ENCODE data around the gene KLHL10. TPM values are rescaled to one million over a fixed set of nuclear protein-coding genes. Genes with fewer than 3 reads are reported as not detected.
"Not testable (repeated sequence)": the region's sequence is repeated elsewhere in the genome, so short reads cannot be mapped to it uniquely, and the experiment has no call there.

Gene KLHL10
- total RNA-seq, 4 donors from 2014 or later = 0.31 TPM; not detected in 3

- TF ChIP-seq POLR2A (IDR thresholded peaks at IDR 0.05) = no peak
- TF ChIP-seq, protein P1, sequence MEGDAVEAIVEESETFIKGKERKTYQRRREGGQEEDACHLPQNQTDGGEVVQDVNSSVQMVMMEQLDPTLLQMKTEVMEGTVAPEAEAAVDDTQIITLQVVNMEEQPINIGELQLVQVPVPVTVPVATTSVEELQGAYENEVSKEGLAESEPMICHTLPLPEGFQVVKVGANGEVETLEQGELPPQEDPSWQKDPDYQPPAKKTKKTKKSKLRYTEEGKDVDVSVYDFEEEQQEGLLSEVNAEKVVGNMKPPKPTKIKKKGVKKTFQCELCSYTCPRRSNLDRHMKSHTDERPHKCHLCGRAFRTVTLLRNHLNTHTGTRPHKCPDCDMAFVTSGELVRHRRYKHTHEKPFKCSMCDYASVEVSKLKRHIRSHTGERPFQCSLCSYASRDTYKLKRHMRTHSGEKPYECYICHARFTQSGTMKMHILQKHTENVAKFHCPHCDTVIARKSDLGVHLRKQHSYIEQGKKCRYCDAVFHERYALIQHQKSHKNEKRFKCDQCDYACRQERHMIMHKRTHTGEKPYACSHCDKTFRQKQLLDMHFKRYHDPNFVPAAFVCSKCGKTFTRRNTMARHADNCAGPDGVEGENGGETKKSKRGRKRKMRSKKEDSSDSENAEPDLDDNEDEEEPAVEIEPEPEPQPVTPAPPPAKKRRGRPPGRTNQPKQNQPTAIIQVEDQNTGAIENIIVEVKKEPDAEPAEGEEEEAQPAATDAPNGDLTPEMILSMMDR (IDR thresholded peaks at IDR 0.05 in 4 of 5, conservative IDR thresholded peaks at IDR 0.05 in 1 of 5) = no peak
- Histone ChIP-seq H3K36me3 (peaks cover 0 to 8% of the 10 kb centered on the region in 2 donors), H3K27ac (peak overlapping the region in 1 of 4 donors; percentile 4), H3K9me3 (no peaks in the 10 kb centered on the region), H3K4me3 (no peak overlapping the region), H3K4me1 (peaks cover 13 to 16% of the 10 kb centered on the region in 2 donors), H3K27me3 (no peaks in the 10 kb centered on the region)
- no peak for ATAC-seq
- no peak for DNase-seq
- in situ Hi-C loops (cut with MboI; ENCODE audit: low sequenced_read_pairs in 4 of 4) = no loop called here
- intact Hi-C loops (cut with DNase I; ENCODE audit: low total_unique reads) = no loop called here
Observed at GRCh38 chr17:41849251-41849990, 11.8 kb downstream of the KLHL10 start.

DNA sequence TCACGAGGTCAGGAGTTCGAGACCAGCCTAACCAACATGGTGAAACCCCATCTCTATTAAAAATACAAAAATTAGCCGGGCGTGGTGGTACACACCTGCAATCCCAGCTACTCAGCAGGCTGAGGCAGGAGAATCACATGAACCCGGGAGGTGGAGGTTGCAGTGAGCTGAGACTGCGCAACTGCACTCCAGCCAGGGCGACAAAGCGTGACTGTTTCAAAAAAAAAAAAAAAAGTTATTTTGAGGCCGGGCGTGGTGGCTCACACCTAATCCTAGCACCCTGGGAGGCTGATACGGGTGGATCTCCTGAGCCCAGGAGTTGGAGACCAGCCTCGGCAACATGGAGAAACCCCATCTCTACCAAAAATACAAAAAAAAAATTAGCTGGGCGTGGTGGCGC is 13.8 kb downstream of the KLHL10 start:
- H3K4me1 ChIP-seq = peaks cover 13 to 16% of the 10 kb centered on the region in 2 donors
- H3K4me3 ChIP-seq; in situ Hi-C loops (cut with MboI; ENCODE audit: low sequenced_read_pairs in 4 of 4); intact Hi-C loops (cut with DNase I; ENCODE audit: low total_unique reads); H3K27ac ChIP-seq; DNase-seq; H3K27me3 ChIP-seq; H3K9me3 ChIP-seq; ATAC-seq: not testable (repeated sequence)
- H3K36me3 ChIP-seq = peaks cover 0 to 11% of the 10 kb centered on the region in 2 donors

DNA sequence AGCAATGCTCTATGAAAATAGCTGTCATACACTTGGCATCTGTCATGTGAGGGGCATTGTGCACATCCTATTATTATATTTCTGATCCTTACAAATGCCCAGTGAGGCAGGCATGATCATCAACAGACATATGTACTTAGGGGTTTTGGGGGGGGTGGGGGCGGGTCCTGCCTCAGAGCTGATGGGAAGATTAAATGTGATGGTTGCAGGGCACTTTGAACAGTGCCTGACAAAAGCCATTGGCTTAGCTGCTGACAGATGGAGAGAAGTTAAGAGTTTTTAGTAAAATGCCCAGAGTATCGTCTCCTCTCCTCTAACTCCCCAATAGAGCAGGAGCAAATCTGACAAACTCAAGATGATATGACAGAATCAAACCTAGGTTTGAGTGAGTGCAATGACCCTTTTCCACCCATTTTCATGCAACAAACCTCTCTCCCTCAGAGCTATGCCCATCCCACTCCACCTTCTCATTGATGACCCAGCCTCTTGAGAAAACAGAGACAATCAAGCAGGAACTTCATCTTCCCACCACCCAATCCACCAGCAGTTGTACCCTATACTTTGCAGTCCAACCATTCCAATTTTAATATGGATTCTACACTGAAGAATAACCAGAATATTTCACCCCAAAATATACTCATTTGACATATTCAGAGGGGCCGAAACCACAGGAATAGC is 22.8 kb downstream of the KLHL10 start:
- TF ChIP-seq POLR2A (IDR thresholded peaks at IDR 0.05) = no peak
- TF ChIP-seq, protein P1 (IDR thresholded peaks at IDR 0.05 in 4 of 5, conservative IDR thresholded peaks at IDR 0.05 in 1 of 5) = no peak
- H3K9me3 ChIP-seq = no peaks in the 10 kb centered on the region
- DNase-seq (no peak), ATAC-seq (no peak)
- intact Hi-C loops (cut with DNase I; ENCODE audit: low total_unique reads) = no loop called here
- in situ Hi-C loops (cut with MboI; ENCODE audit: low sequenced_read_pairs in 4 of 4) = no loop called here
- H3K27ac ChIP-seq = no peak overlapping the region
- H3K4me3 ChIP-seq = no peak overlapping the region
- no peaks in the 10 kb centered on the region for H3K36me3 ChIP-seq
- H3K27me3 ChIP-seq = no peaks in the 10 kb centered on the region
- peaks cover 20 to 35% of the 10 kb centered on the region in 2 donors for H3K4me1 ChIP-seq

DNA sequence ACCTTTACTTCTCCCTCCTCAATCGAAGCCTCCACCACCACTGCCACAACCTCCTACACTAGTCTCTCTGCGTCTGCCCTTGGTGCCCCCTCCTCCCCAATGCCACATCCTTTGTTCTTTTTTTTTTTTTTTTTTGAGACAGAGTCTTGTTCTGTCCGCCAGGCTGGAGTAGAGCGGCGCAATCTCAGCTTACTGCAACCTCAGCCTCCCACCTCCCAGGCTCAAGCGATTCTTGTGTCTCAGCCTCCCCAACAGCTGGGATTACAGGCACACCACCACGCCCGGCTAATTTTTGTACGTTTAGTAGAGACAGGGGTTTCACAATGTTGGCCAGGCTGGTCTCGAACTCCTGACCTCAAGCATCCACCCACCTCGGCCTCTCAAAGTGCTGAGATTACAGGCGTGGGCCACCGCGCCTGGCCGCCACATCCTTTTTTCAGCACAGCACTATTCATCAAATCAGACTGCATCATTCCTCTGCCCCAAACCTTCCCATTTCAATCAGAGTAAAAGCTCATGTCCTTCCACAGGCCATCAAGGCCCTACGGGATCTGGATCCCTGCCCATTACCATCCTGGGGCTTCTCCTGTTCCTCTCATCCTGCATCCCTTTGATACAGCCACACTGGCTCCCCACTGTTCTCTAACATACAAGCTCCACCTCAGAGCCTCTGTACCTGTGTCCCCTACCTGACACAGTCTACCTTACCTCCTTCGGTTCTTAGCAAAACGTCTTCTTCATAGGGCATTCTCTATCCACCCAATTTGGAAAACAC is 25.6 kb downstream of the KLHL10 start:
- in situ Hi-C loops (cut with MboI; ENCODE audit: low sequenced_read_pairs in 4 of 4) = no loop called here
- H3K9me3 ChIP-seq = no peaks in the 10 kb centered on the region
- peak overlapping the region; percentile 98 to 100 (median 99) for H3K4me3 ChIP-seq
- DNase-seq (no peak), ATAC-seq (no peak)
- no peaks in the 10 kb centered on the region for H3K27me3 ChIP-seq
- intact Hi-C loops (cut with DNase I; ENCODE audit: low total_unique reads) = no loop called here
- no peak overlapping the region for H3K27ac ChIP-seq
- peaks cover 20 to 35% of the 10 kb centered on the region in 2 donors for H3K4me1 ChIP-seq
- peaks cover 0 to 13% of the 10 kb centered on the region in 2 donors for H3K36me3 ChIP-seq
- TF ChIP-seq POLR2A (IDR thresholded peaks at IDR 0.05) = no peak
- TF ChIP-seq, protein P1 (IDR thresholded peaks at IDR 0.05 in 4 of 5, conservative IDR thresholded peaks at IDR 0.05 in 1 of 5) = no peak

- in situ Hi-C loops (cut with MboI; ENCODE audit: low sequenced_read_pairs in 4 of 4) = no loop called here
- DNase-seq (no peak), ATAC-seq (no peak)
- Histone ChIP-seq H3K9me3 (no peaks in the 10 kb centered on the region), H3K4me1 (peaks cover 20 to 35% of the 10 kb centered on the region in 2 donors), H3K27ac (peak overlapping the region; percentile 92 to 97 (median 94)), H3K4me3 (peak overlapping the region; percentile 98 to 100 (median 99)), H3K27me3 (no peaks in the 10 kb centered on the region), H3K36me3 (peaks cover 0 to 23% of the 10 kb centered on the region in 2 donors)
- intact Hi-C loops (cut with DNase I; ENCODE audit: low total_unique reads) = loop anchor here (2.0 kb wide), 2 partner anchors 28 to 54 kb away; partner anchors contain the start of genes KLHL10, NT5C3B and P3H4
- TF ChIP-seq, protein P1 (IDR thresholded peaks at IDR 0.05 in 4 of 5, conservative IDR thresholded peaks at IDR 0.05 in 1 of 5) = no peak
- no peak for TF ChIP-seq POLR2A (IDR thresholded peaks at IDR 0.05)
Observed at GRCh38 chr17:41864498-41864835, 26.8 kb downstream of the KLHL10 start.
